Measurements from ENCODE around the gene SCML1. TPM values are rescaled to one million over a fixed set of nuclear protein-coding genes. Genes with fewer than 3 reads are reported as not detected.

SCML1 gene
- total RNA-seq, 4 donors from 2014 or later = 14.9 to 18.8 (median 16.6) TPM

- H3K9me3 ChIP-seq = no peaks in the 10 kb centered on the region
- H3K27ac ChIP-seq = peak overlapping the region in 1 of 4 donors; percentile 29
- H3K36me3 ChIP-seq = no peaks in the 10 kb centered on the region
- no peaks in the 10 kb centered on the region for H3K27me3 ChIP-seq
- 78 to 96% methylated on average over 4 to 11 of the region's 11 CpGs for WGBS, 2 donors
- no peak overlapping the region for H3K4me3 ChIP-seq
- TF ChIP-seq POLR2A (IDR thresholded peaks at IDR 0.05) (no peak), CTCF (IDR thresholded peaks at IDR 0.05) (no peak), EP300 (IDR thresholded peaks at IDR 0.05) (no peak)
- DNase-seq (ENCODE audit: low spot score in 2 of 2) = no peak
- H3K4me1 ChIP-seq = peaks cover 0 to 5% (median 0%) of the 10 kb centered on the region in 4 donors
These were observed 50.3 kb downstream of the SCML1 start for GRCh38 chrX:17787557-17787956.

- TF ChIP-seq EP300 (IDR thresholded peaks at IDR 0.05) (no peak), CTCF (IDR thresholded peaks at IDR 0.05) (peak; percentile 54 to 79 (median 74))
- Histone ChIP-seq H3K36me3 (no peaks in the 10 kb centered on the region), H3K4me3 (no peak overlapping the region), H3K9me3 (no peaks in the 10 kb centered on the region), H3K4me1 (peaks cover 0 to 5% (median 0%) of the 10 kb centered on the region in 4 donors), H3K27me3 (no peaks in the 10 kb centered on the region), H3K27ac (peak overlapping the region in 2 of 4 donors; percentile 11 to 29)
- DNase-seq (ENCODE audit: low spot score in 2 of 2) = peak; percentile 14 to 18
- WGBS, 2 donors = 5 to 14% methylated on average over 4 of the region's 4 CpGs
These were observed 51.1 kb downstream of the SCML1 start for GRCh38 chrX:17788439-17788838.

GRCh38 chrX:17788956-17789562, 51.8 kb downstream of the SCML1 start:
- WGBS, 2 donors = 70 to 83% methylated on average over 7 to 8 of the region's 8 CpGs
- Histone ChIP-seq H3K27me3 (no peaks in the 10 kb centered on the region), H3K36me3 (no peaks in the 10 kb centered on the region), H3K4me1 (peaks cover 0 to 5% (median 0%) of the 10 kb centered on the region in 4 donors), H3K9me3 (no peaks in the 10 kb centered on the region), H3K4me3 (no peak overlapping the region), H3K27ac (peak overlapping the region in 2 of 4 donors; percentile 11 to 20)
- no peak for DNase-seq (ENCODE audit: low spot score in 2 of 2)
- TF ChIP-seq EP300 (IDR thresholded peaks at IDR 0.05) (no peak), CTCF (IDR thresholded peaks at IDR 0.05) (no peak), POLR2A (IDR thresholded peaks at IDR 0.05) (no peak)

- H3K9me3 ChIP-seq = no peaks in the 10 kb centered on the region
- H3K27ac ChIP-seq = no peak overlapping the region
- no peak for DNase-seq (ENCODE audit: low spot score in 2 of 2)
- H3K4me3 ChIP-seq = no peak overlapping the region
- no peaks in the 10 kb centered on the region for H3K36me3 ChIP-seq
- H3K4me1 ChIP-seq = peaks cover 0 to 5% (median 0%) of the 10 kb centered on the region in 4 donors
- 22 to 27% methylated on average over 1 of the region's 1 CpG for WGBS, 2 donors
- TF ChIP-seq EP300 (IDR thresholded peaks at IDR 0.05) = no peak
- no peak for TF ChIP-seq CTCF (IDR thresholded peaks at IDR 0.05)
- TF ChIP-seq POLR2A (IDR thresholded peaks at IDR 0.05) = no peak
- H3K27me3 ChIP-seq = no peaks in the 10 kb centered on the region
These were observed 55.5 kb downstream of the SCML1 start for GRCh38 chrX:17792826-17793225.

GRCh38 chrX:17798921-17799320, 61.6 kb downstream of the SCML1 start:
- Histone ChIP-seq H3K36me3 (peaks cover 0 to 16% (median 0%) of the 10 kb centered on the region in 3 donors), H3K27me3 (no peaks in the 10 kb centered on the region), H3K27ac (no peak overlapping the region), H3K4me1 (no peaks in the 10 kb centered on the region), H3K9me3 (no peaks in the 10 kb centered on the region), H3K4me3 (no peak overlapping the region)
- 77 to 93% methylated on average over 4 of the region's 4 CpGs for WGBS, 2 donors
- no peak for TF ChIP-seq CTCF (IDR thresholded peaks at IDR 0.05)
- TF ChIP-seq EP300 (IDR thresholded peaks at IDR 0.05) = no peak
- no peak for TF ChIP-seq POLR2A (IDR thresholded peaks at IDR 0.05)
- no peak for DNase-seq (ENCODE audit: low spot score in 2 of 2)

All from tibial nerve (tissue), 4 donors.